BJ (cell line): ENCODE data around the gene CADM2. TPM values are rescaled to one million over a fixed set of nuclear protein-coding genes. Genes with fewer than 3 reads are reported as not detected.

ENCODE experiments used
- CTCF ChIA-PET: fragments of 350-600 bp; formaldehyde crosslinking; extraction: SDS; loops from one replicate; lab custom pipeline; 2021; ENCODE audit warnings: antibody characterized with exemption, inconsistent platforms; lab: Yijun Ruan, JAX
- POLR2A ChIA-PET: fragments of 300-600 bp; sonication (Branson Sonifier 250); formaldehyde crosslinking; extraction: SDS; loops from one replicate; lab custom pipeline; 2021; ENCODE audit warnings: antibody characterized with exemption; lab: Charles Lee
- DNase-seq: peaks from one replicate; pipeline ENCODE4 v3.0.0-alpha.2; 2011; ENCODE audit warnings: low read depth
- H3K27me3 ChIP-seq: 2 replicates; pipeline ENCODE4 v1.6.0; 2011; ENCODE audit warnings: low read length; ENCODE audit not compliant: control insufficient read depth, insufficient read depth
- H3K36me3 ChIP-seq: 2 replicates; pipeline ENCODE4 v1.5.1; 2011; ENCODE audit warnings: low read length; ENCODE audit not compliant: control insufficient read depth, insufficient read depth
- H3K4me3 ChIP-seq: 2 replicates; pipeline ENCODE4 v1.5.1; 2011; ENCODE audit warnings: low read depth, mild to moderate bottlenecking, control low read depth, low read length
- polyA plus RNA-seq: library from polyadenylated mRNA; depleted of rRNA; stranded (reverse); fragments of >200 nt; gene quantifications from 2 replicates; pipeline ENCODE4 v1.2.3, GENCODE V29; 2011
- TF ChIP-seq, protein P1 (sequence below): IDR thresholded peaks from 2 replicates; pipeline ENCODE4 v1.5.1; 2011; ENCODE audit warnings: low read depth, mild to moderate bottlenecking, control low read depth, inconsistent platforms, low read length, moderate library complexity; ENCODE audit not compliant: insufficient read depth

CADM2 gene
- polyA plus RNA-seq, 1 experiment: not detected

DNA sequence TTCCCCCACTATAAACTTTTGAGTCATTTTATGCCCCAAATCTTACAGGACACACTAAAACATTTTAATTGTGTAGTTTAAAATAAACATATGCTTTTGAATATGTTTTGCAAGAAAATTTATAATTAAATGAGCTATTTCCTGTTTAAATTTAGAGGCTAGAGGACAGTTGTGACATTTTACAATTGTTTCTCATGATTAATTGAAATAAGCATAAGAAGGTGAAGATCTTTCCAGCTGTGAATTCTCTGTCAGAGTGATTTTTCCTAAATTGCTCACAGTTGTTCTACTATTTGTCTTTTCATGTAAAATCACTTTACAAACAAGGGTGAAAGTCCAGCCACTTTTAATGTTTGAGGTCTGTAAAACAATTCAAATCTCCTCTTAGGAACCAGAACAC is 892.3 kb downstream of the CADM2 start:
- POLR2A ChIA-PET: no interaction called here
- CTCF ChIA-PET: no interaction called here
- DNase-seq: no peak
- Histone ChIP-seq H3K4me3 (no peak overlapping the region), H3K36me3 (no peaks in the 10 kb centered on the region), H3K27me3 (no peaks in the 10 kb centered on the region)
- TF ChIP-seq, protein P1, sequence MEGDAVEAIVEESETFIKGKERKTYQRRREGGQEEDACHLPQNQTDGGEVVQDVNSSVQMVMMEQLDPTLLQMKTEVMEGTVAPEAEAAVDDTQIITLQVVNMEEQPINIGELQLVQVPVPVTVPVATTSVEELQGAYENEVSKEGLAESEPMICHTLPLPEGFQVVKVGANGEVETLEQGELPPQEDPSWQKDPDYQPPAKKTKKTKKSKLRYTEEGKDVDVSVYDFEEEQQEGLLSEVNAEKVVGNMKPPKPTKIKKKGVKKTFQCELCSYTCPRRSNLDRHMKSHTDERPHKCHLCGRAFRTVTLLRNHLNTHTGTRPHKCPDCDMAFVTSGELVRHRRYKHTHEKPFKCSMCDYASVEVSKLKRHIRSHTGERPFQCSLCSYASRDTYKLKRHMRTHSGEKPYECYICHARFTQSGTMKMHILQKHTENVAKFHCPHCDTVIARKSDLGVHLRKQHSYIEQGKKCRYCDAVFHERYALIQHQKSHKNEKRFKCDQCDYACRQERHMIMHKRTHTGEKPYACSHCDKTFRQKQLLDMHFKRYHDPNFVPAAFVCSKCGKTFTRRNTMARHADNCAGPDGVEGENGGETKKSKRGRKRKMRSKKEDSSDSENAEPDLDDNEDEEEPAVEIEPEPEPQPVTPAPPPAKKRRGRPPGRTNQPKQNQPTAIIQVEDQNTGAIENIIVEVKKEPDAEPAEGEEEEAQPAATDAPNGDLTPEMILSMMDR: no peak

DNA sequence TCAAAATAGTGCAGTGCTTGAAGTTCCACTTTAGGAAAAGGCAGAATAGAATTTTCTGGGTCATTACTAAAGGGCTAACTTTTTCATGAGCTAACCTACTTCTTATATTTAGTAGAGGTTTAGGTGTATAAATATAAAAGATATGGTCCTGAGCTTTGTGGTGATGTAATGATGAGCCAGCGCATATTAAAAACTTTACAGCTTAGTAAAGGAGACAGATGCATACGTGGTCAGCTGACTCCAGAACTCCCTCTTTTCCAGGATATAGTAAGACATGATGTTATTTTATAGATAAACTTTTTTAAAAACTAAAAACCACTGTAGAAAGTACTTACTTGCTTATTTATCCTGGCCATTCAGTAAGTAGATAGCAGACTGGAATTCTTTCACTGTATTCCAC is 895.0 kb downstream of the CADM2 start:
- TF ChIP-seq, protein P1: no peak
- ChIA-PET POLR2A (no interaction called here), CTCF (no interaction called here)
- Histone ChIP-seq H3K36me3 (no peaks in the 10 kb centered on the region), H3K27me3 (no peaks in the 10 kb centered on the region), H3K4me3 (no peak overlapping the region)
- no peak for DNase-seq

DNA sequence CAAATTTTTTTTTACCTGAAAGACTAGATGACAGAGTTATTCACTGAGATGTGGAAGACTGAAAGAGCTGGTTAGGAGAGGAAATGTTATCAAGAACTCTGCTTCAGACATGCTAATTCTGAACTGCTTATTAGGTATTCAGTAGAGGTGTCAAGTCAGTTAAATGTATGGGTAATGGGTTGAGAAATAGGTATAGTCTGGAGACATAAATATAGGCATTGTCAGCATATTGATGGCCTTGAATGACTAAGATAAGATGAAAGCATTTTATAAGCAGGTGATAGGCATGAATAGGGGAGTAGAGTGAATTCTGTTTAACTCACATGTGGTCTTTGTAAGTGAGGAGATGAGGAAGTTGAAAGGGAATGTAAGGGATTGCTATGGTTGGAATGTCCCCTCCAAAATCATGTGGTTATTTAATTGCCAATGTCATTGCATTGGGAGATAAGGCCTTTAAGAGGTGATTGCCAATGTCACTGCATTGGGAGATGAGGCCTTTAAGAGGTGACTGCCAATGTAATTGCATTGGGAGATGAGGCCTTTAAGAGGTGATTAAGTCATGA is 904.2 kb downstream of the CADM2 start:
- no peaks in the 10 kb centered on the region for H3K27me3 ChIP-seq
- TF ChIP-seq, protein P1: no peak
- no peaks in the 10 kb centered on the region for H3K36me3 ChIP-seq
- POLR2A ChIA-PET: no interaction called here
- H3K4me3 ChIP-seq: no peak overlapping the region
- no peak for DNase-seq
- CTCF ChIA-PET: no interaction called here

DNA sequence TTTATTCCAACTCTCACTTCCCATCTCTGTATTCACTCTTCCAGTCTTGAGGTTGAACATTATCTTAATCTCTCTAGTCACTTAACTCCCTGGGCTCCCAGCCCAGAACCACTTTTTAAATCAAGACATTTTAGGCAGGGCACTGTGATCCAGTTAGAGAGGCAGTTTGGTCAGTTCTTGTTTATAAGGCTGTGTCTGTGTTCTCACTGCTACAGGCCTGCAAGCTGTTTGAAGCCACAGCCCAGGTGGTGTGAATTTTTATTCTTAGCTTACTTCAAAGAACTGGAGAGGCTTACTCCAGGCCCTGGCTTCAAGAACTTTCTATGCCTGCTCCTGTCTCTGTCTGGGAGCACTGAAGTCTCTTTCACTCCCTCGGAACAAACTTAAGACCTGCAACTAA is 906.1 kb downstream of the CADM2 start:
- H3K36me3 ChIP-seq: no peaks in the 10 kb centered on the region
- POLR2A ChIA-PET: no interaction called here
- TF ChIP-seq, protein P1: no peak
- CTCF ChIA-PET: no interaction called here
- no peaks in the 10 kb centered on the region for H3K27me3 ChIP-seq
- H3K4me3 ChIP-seq: no peak overlapping the region
- no peak for DNase-seq

DNA sequence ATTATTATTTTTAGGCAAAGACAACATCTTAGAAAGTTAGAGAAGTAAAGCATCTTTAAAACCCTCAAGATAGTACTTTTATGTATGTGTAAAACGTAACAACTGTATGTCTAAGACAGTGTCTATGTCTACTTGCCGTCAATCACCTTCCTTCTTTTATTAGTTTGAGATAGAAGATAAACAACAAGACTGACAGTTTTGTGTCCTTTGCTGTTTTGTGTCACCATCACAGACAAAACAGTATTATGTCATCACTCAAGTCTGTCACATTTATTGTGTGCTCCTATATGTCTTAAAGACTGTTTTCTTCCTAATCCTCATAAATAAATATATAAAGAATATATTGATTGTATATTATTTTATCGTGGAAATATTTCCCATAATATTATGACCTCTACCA is 908.3 kb downstream of the CADM2 start:
- ChIA-PET CTCF (no interaction called here), POLR2A (no interaction called here)
- no peaks in the 10 kb centered on the region for H3K27me3 ChIP-seq
- DNase-seq: no peak
- no peaks in the 10 kb centered on the region for H3K36me3 ChIP-seq
- TF ChIP-seq, protein P1: no peak
- H3K4me3 ChIP-seq: no peak overlapping the region
